NT2/D1 (cell line): ENCODE results near the gene BMP6.

ENCODE experiments used
- DNase-seq: peaks from one replicate; pipeline ENCODE4 v3.0.0-alpha.2; 2011; ENCODE audit warnings: low read depth, low spot score
- H3K27me3 ChIP-seq: 2 replicates; pipeline ENCODE4 v1.6.0; 2011; ENCODE audit warnings: mild to moderate bottlenecking; ENCODE audit not compliant: insufficient read length, insufficient read depth
- H3K36me3 ChIP-seq: 2 replicates; pipeline ENCODE4 v1.6.1; 2011; ENCODE audit warnings: mild to moderate bottlenecking, low read length, mixed read lengths; ENCODE audit not compliant: insufficient read depth, insufficient read length
- H3K4me1 ChIP-seq: 2 replicates; pipeline ENCODE4 v1.5.1; 2011; ENCODE audit not compliant: insufficient read depth, insufficient read length
- H3K4me3 ChIP-seq: 2 replicates; pipeline ENCODE4 v1.5.1; 2011; ENCODE audit warnings: low read depth; ENCODE audit not compliant: insufficient read length
- H3K9ac ChIP-seq: 2 replicates; pipeline ENCODE4 v1.6.0; 2011; ENCODE audit warnings: low read depth; ENCODE audit not compliant: insufficient read length
- H3K9me3 ChIP-seq: 2 replicates; pipeline ENCODE4 v1.5.1; 2011; ENCODE audit warnings: mild to moderate bottlenecking, low read length; ENCODE audit not compliant: insufficient read depth
- SUZ12 ChIP-seq: IDR thresholded peaks from 2 replicates; pipeline ENCODE4 v1.6.1; 2011; ENCODE audit not compliant: insufficient read length, insufficient read depth; ENCODE audit errors: extremely low read depth
- YY1 ChIP-seq: IDR thresholded peaks from 2 replicates; pipeline ENCODE4 v1.6.1; 2011; ENCODE audit not compliant: insufficient read length, insufficient read depth
- ZNF274 ChIP-seq: IDR thresholded peaks from 2 replicates; pipeline ENCODE4 v1.6.1; 2011; ENCODE audit warnings: mild to moderate bottlenecking, low read depth, low read length

BMP6 gene

DNA sequence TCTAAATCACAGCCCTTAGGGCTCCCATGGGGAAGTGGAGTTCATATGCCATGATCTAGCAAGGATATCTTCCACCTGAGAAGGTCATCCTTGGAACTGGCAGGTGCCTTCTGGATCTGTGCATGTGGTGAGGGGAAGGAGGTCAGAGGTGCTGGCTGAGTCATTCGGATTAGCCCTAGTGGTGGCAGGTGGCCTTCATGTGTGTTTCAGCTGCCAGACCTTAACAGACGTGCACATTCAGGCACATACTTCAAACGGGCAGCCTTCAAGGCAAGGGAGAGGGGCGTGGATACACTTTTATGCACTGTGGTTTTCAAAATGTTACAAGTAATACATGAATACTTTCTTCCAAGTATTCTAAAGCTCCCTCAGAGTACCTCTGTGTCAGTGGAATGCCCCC lies 51.2 kb downstream of the BMP6 start:
- H3K36me3 ChIP-seq: no peaks in the 10 kb centered on the region
- H3K27me3 ChIP-seq: no peaks in the 10 kb centered on the region
- H3K9me3 ChIP-seq: no peaks in the 10 kb centered on the region
- no peak overlapping the region for H3K4me3 ChIP-seq
- TF ChIP-seq ZNF274: no peak
- TF ChIP-seq YY1: no peak
- TF ChIP-seq SUZ12: no peak
- DNase-seq: no peak
- no peaks in the 10 kb centered on the region for H3K4me1 ChIP-seq
- no peak overlapping the region for H3K9ac ChIP-seq

- Histone ChIP-seq H3K27me3 (no peaks in the 10 kb centered on the region), H3K9ac (no peak overlapping the region), H3K9me3 (no peaks in the 10 kb centered on the region), H3K36me3 (no peaks in the 10 kb centered on the region), H3K4me3 (no peak overlapping the region), H3K4me1 (no peaks in the 10 kb centered on the region)
- TF ChIP-seq SUZ12: no peak
- TF ChIP-seq YY1: no peak
- no peak for TF ChIP-seq ZNF274
- no peak for DNase-seq
Observed at GRCh38 chr6:7781240-7781639, 55.3 kb downstream of the BMP6 start.

DNA sequence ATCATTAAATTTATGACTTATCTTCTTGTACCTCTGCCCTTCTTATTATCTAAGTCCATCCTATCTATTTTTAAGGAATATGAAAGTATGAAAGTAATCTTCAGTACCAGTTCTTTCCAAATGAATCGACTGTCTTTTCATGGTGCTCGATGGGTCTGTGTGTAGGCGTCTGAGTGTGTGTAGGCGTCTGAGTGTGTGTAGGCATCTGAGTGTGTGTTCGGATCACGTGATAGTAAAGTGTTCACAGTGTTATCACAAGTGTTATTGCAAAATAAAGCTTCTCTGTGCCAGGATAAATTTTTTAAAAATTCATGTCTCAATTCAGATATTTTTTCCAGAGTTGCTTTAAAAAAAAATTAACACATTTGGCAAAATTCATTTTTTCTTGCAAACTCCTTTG lies 58.3 kb downstream of the BMP6 start:
- H3K36me3 ChIP-seq: no peaks in the 10 kb centered on the region
- H3K4me1 ChIP-seq: no peaks in the 10 kb centered on the region
- no peak overlapping the region for H3K9ac ChIP-seq
- no peak overlapping the region for H3K4me3 ChIP-seq
- TF ChIP-seq YY1: no peak
- TF ChIP-seq SUZ12: no peak
- TF ChIP-seq ZNF274: no peak
- H3K9me3 ChIP-seq: no peaks in the 10 kb centered on the region
- no peaks in the 10 kb centered on the region for H3K27me3 ChIP-seq
- no peak for DNase-seq

DNA sequence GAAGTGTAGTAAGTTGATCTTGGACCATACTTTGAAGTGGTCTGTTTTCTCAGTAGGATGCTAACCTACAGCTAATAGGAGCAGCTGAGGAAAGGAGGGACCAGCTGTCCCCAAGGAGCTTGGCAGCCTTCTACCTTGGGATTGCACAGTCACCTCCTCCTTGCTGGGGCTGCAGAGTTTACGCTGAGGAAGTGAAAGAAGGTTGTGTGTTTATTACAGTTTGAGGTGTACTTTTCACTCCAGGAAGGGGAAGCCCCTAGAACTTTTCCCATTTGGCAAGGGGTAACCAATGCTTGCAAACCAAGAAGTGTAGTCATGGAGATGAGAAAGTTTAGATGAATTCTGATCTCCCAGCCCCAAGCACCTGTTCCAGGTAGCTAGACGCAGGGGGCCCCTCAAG lies 58.8 kb downstream of the BMP6 start:
- Histone ChIP-seq H3K36me3 (no peaks in the 10 kb centered on the region), H3K27me3 (no peaks in the 10 kb centered on the region), H3K4me3 (no peak overlapping the region), H3K9me3 (no peaks in the 10 kb centered on the region), H3K4me1 (no peaks in the 10 kb centered on the region), H3K9ac (no peak overlapping the region)
- no peak for DNase-seq
- TF ChIP-seq SUZ12 (no peak), YY1 (no peak), ZNF274 (no peak)

DNA sequence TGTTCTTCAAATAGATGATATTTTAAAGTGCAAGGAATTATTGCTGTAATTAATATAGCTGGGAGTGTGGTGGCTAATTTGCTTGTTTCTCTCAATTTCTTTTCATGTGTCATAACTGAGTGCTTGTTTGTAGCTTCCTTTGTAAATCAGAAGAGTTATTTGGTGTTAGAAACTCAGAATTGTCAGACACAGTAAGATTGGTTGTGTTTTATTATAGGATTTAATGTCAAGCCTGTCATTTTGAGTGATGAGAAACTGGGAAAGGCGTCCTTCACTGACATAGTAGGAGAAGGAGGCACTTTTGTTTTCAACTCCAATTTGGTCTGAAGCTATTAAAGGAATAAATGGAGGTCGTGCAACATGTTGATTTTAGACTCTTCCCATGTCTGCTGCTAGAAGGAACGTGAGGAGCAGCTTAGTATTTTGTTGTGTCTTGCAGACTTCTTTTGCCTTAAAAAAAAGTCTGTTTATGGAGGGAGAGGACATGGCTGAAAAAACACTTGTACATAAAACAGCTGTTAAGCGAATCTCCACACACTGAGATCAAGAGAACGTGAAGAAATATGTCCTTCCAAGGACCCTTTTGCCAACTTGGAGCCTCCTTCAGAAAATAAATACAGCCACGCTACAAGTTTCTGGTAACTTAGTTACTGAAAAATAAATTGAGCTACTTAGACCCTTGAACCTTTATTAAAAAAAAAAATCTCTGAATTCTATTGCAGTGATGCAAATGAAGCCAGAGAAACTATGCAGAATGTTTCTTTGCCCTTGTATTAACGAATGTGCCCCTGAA lies 59.5 kb downstream of the BMP6 start:
- Histone ChIP-seq H3K9me3 (no peaks in the 10 kb centered on the region), H3K27me3 (no peaks in the 10 kb centered on the region), H3K4me3 (no peak overlapping the region), H3K9ac (no peak overlapping the region), H3K36me3 (no peaks in the 10 kb centered on the region), H3K4me1 (no peaks in the 10 kb centered on the region)
- DNase-seq: no peak
- TF ChIP-seq ZNF274 (no peak), YY1 (no peak), SUZ12 (no peak)

GRCh38 chr6:7786214-7786661 lies 60.3 kb downstream of the BMP6 start:
- Histone ChIP-seq H3K36me3 (no peaks in the 10 kb centered on the region), H3K9ac (no peak overlapping the region), H3K27me3 (no peaks in the 10 kb centered on the region), H3K4me3 (no peak overlapping the region), H3K9me3 (no peaks in the 10 kb centered on the region), H3K4me1 (no peaks in the 10 kb centered on the region)
- DNase-seq: no peak
- TF ChIP-seq YY1 (no peak), ZNF274 (no peak), SUZ12 (no peak)

DNA sequence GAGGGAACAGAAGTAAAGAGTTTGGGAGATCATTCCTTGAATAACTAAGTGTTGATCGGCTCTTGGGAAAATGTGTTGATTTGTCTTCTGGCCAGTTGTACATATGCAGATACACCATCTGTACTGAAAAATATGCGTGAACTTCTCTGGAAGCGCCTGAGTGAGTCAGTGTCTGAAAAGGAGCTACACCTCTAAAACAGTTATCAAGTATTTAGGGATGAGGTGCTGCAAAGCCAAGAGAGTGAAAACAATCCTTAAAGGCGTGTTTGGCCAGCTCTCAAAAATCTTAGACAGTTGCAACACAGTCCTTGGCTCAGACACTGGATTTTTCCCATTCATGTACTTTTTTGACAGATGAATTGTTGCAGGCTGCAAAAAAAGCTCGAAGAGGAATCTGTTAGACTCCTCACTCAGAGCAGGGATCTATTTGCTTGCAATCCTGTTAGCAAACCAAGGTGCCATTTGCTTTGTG lies 61.3 kb downstream of the BMP6 start:
- no peaks in the 10 kb centered on the region for H3K4me1 ChIP-seq
- no peak for TF ChIP-seq SUZ12
- TF ChIP-seq YY1: no peak
- no peak for TF ChIP-seq ZNF274
- H3K27me3 ChIP-seq: no peaks in the 10 kb centered on the region
- no peaks in the 10 kb centered on the region for H3K9me3 ChIP-seq
- H3K9ac ChIP-seq: no peak overlapping the region
- no peaks in the 10 kb centered on the region for H3K36me3 ChIP-seq
- DNase-seq: no peak
- H3K4me3 ChIP-seq: no peak overlapping the region
